Mesothelial cell of epicardium (in vitro differentiated cells): Measurements from ENCODE around the gene PROB1. TPM values are rescaled to one million over a fixed set of nuclear protein-coding genes. Genes with fewer than 3 reads are reported as not detected.

ENCODE experiments used
- DNase-seq, 2 experiments: peaks; one replicate each; pipeline ENCODE4 v3.0.0; 2021; ENCODE audit warnings: low spot score in 2 of 2; ENCODE audit not compliant: unreplicated experiment in 2 of 2
- H3K27ac Mint-ChIP-seq: 2 replicates; pipeline ENCODE4 v1.8.0; 2021; ENCODE audit warnings: mixed read lengths
- H3K27me3 Mint-ChIP-seq: 2 replicates; pipeline ENCODE4 v1.8.0; 2021; ENCODE audit warnings: low read depth, mixed read lengths
- H3K36me3 Mint-ChIP-seq: 2 replicates; pipeline ENCODE4 v1.8.0; 2021; ENCODE audit warnings: mixed read lengths
- H3K4me1 Mint-ChIP-seq: 2 replicates; pipeline ENCODE4 v1.8.0; 2021; ENCODE audit warnings: mixed read lengths
- H3K4me3 Mint-ChIP-seq: 2 replicates; pipeline ENCODE4 v1.8.0; 2021; ENCODE audit warnings: mild to moderate bottlenecking, moderate library complexity, mixed read lengths
- H3K9me3 Mint-ChIP-seq: 2 replicates; pipeline ENCODE4 v1.8.0; 2021; ENCODE audit warnings: mixed read lengths
- total RNA-seq: library from RNA; stranded (reverse); gene quantifications from 3 replicates; pipeline ENCODE4 v1.2.1, GENCODE V29; 2021
- TF ChIP-seq, protein P1 (sequence below): fragments of 200-600 bp; sonication (generic); IDR thresholded peaks from one replicate; pipeline ENCODE4 v1.5.0; 2021; ENCODE audit warnings: antibody characterized with exemption; ENCODE audit not compliant: unreplicated experiment

Gene PROB1
- total RNA-seq, 1 donor from 2014 or later = 1.6 TPM

DNA sequence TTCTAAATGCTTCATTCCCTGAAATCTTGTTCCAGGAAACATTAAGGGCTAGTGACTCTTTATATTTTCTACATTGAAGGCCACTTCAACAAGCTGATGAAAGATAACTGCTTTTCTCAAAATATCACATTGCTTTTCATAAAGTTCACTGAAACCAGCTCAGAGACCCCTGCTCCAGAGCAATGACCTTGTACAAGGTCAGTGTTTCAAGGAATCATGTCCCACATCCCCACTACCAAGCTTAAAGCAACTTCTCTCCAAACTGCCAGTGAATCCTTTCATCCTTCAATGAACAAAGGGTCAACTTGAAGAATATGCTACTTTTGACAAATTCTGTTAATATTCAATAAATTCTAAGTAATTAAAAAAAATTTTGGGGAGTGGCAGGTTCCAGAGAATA, 21.0 kb upstream of the PROB1 start:
- no peak overlapping the region for H3K4me3 Mint-ChIP-seq
- no peak overlapping the region for H3K27ac Mint-ChIP-seq
- no peaks in the 10 kb centered on the region for H3K27me3 Mint-ChIP-seq
- no peak for DNase-seq
- no peaks in the 10 kb centered on the region for H3K9me3 Mint-ChIP-seq
- TF ChIP-seq, protein P1, sequence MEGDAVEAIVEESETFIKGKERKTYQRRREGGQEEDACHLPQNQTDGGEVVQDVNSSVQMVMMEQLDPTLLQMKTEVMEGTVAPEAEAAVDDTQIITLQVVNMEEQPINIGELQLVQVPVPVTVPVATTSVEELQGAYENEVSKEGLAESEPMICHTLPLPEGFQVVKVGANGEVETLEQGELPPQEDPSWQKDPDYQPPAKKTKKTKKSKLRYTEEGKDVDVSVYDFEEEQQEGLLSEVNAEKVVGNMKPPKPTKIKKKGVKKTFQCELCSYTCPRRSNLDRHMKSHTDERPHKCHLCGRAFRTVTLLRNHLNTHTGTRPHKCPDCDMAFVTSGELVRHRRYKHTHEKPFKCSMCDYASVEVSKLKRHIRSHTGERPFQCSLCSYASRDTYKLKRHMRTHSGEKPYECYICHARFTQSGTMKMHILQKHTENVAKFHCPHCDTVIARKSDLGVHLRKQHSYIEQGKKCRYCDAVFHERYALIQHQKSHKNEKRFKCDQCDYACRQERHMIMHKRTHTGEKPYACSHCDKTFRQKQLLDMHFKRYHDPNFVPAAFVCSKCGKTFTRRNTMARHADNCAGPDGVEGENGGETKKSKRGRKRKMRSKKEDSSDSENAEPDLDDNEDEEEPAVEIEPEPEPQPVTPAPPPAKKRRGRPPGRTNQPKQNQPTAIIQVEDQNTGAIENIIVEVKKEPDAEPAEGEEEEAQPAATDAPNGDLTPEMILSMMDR = no peak
- no peaks in the 10 kb centered on the region for H3K4me1 Mint-ChIP-seq
- peaks cover 23% of the 10 kb centered on the region for H3K36me3 Mint-ChIP-seq

DNA sequence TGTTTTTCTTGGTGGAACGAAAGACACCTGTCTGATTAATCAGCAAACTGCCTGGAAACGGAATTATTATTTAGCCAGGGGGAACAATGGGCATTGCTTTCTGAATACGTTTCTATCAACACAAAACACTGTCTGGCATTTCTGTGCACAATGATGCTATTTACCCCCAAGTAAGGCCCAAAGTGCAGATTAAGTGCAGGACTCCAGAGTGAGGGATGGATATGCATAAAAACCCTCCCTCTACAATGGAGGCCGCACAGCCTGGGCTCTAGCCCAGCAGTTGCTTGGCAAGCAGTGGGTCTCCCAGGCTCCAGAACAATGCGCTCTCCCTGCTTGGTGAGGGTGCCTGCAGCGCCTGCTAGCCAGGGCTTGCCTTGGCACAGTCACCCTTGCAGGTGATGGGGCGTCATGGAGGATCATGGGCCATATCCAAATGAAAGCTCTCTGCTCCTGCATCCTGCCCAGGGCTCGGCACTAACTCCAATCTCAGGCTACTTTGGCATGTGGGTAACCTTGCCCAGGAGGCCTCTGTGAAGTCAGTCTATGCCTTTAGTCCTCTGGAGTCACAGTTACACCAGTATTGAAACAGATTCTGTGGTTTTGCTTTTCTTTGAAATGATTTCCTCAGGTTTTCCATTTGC, 20.4 kb upstream of the PROB1 start:
- no peaks in the 10 kb centered on the region for H3K27me3 Mint-ChIP-seq
- peaks cover 20% of the 10 kb centered on the region for H3K36me3 Mint-ChIP-seq
- no peak for DNase-seq
- no peak overlapping the region for H3K27ac Mint-ChIP-seq
- TF ChIP-seq, protein P1 = no peak
- no peaks in the 10 kb centered on the region for H3K9me3 Mint-ChIP-seq
- no peaks in the 10 kb centered on the region for H3K4me1 Mint-ChIP-seq
- H3K4me3 Mint-ChIP-seq = no peak overlapping the region

DNA sequence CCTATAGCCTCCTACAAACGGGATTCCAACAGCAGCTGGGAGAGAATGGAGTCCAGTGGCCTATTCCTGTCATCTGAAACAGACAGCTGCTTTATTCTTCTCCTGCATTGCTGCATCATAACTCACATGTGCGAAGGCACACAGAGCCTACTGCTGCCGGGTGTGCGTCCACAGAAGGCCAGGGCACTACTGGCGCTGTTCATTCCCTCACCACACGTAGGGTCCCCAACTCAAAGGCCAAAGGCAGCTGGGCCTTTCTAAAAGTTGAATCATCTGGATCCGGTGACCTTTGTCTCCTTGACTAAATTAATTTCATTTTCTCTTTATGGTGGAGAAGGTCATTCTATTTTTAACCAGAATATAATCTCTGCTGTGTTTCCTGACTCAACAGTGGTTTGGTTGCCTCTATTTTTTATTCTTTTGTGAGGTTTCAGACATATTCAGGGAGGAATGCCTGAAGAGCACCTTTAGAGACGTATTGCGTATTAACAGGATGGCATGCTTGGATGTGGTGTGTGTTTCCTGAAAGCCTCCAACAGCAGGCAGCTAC, 19.8 kb upstream of the PROB1 start:
- TF ChIP-seq, protein P1 = no peak
- DNase-seq = no peak
- Mint-ChIP-seq H3K27ac (no peak overlapping the region), H3K9me3 (no peaks in the 10 kb centered on the region), H3K4me1 (no peaks in the 10 kb centered on the region), H3K27me3 (no peaks in the 10 kb centered on the region), H3K4me3 (no peak overlapping the region), H3K36me3 (peaks cover 15% of the 10 kb centered on the region)

DNA sequence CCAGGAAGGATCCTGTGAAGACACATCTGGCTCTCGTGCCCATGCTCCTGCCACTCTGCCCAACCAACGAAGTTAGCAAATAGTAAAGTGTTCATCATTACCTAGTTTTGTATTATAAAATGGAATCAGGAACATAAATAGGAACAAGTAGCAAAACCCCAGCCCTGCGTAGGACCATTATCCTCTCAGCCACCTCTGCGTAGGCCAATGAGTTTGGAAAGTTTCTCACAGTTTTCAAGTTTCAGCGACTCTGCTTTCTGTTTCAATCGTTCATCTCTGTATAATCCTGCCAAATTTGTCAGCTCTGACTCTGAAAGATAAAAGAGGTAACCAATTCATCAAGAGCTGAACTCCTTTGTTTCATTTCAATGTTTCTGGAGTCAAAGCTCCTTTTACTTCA, 19.1 kb upstream of the PROB1 start:
- H3K4me3 Mint-ChIP-seq = no peak overlapping the region
- TF ChIP-seq, protein P1 = no peak
- no peaks in the 10 kb centered on the region for H3K4me1 Mint-ChIP-seq
- H3K27me3 Mint-ChIP-seq = no peaks in the 10 kb centered on the region
- no peak for DNase-seq
- H3K36me3 Mint-ChIP-seq = peaks cover 11% of the 10 kb centered on the region
- no peaks in the 10 kb centered on the region for H3K9me3 Mint-ChIP-seq
- no peak overlapping the region for H3K27ac Mint-ChIP-seq

DNA sequence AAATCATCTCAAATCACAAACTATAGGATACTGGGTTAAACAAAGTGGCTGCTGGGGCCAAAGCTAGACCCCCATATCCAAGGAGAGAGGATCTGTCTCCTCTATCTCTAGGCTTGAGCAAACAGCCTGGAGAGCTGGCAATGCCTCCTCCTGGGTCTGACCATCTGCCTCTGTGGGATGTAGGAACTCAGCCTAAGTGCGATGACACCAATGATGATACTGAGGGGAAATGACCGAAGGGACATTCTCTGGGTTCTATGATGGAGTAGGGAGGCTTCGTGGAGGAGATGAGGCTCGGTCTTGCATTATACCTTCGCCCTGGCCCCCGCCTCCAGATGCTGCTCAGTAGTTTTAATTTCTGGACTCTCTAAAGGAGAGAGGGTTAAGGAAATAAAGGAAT, 18.2 kb upstream of the PROB1 start:
- TF ChIP-seq, protein P1 = no peak
- DNase-seq = no peak

More for the DNA sequence above, 18.2 kb upstream of the PROB1 start:
- Mint-ChIP-seq H3K27me3 (no peaks in the 10 kb centered on the region), H3K9me3 (no peaks in the 10 kb centered on the region), H3K4me3 (no peak overlapping the region), H3K27ac (no peak overlapping the region), H3K4me1 (no peaks in the 10 kb centered on the region), H3K36me3 (peaks cover 4% of the 10 kb centered on the region)
